ENCODE results near the gene TNFSF10. TPM values are rescaled to one million over a fixed set of nuclear protein-coding genes. Genes with fewer than 3 reads are reported as not detected.

TNFSF10 gene
- total RNA-seq, 1 donor from 2014 or later: 40.2 TPM

GRCh38 chr3:172516318-172517214 is 6.7 kb downstream of the TNFSF10 start:
- ATAC-seq: peak; percentile 98

GRCh38 chr3:172515130-172515918 is 7.9 kb downstream of the TNFSF10 start:
- no peak for ATAC-seq

- ATAC-seq: no peak
Observed at GRCh38 chr3:172514678-172515077, 8.6 kb downstream of the TNFSF10 start.

- no peak for ATAC-seq
Observed at GRCh38 chr3:172513488-172513887, 9.7 kb downstream of the TNFSF10 start.

DNA sequence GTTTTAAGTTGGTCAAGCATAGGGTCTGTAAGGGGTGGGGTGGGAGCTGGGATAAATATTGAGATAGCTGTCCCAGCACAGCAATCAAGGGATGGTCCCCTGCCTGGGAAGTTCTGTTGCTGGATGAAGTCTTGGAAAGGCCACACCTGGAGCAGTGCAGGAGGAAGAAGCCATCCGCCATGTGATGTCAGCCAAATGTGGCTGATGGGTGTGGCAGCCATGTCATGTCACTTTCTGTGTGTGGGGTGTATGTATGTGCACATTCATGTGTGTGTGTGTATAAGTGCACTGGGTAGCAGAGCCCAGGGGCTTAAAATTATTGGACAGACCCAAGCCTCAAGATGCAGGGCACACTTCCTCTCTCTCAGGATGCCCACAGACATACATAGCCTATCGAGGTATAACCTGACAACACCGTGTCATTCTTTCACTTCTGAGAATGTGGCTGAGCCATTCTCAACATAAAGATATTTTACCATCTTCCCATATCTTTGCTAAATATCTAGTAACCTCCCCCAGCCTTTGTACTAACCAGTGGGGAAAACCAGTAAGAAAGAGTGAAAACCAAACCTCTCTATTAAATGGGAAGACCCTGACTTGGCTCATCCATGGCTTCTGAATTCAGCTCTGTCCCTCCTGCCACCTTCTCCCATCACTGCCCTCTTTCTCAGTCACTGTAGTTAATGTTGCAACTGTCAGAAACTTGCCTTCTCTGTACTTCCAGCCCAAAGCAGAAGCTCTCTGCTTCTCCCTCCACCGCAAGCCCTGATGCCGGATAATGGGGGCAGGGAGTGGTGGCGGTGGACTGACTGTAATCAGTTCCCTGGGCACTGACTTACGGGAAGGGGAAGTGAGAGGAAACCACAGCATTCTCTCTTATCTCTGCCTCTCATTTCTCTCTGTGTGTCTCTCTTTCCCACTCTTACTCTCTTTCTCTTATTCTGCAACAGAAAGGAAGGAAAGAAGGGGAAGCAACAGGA is 11.2 kb downstream of the TNFSF10 start:
- peak; percentile 27 for ATAC-seq

- ATAC-seq: no peak
Observed at GRCh38 chr3:172506094-172506493, 17.1 kb downstream of the TNFSF10 start.

DNA sequence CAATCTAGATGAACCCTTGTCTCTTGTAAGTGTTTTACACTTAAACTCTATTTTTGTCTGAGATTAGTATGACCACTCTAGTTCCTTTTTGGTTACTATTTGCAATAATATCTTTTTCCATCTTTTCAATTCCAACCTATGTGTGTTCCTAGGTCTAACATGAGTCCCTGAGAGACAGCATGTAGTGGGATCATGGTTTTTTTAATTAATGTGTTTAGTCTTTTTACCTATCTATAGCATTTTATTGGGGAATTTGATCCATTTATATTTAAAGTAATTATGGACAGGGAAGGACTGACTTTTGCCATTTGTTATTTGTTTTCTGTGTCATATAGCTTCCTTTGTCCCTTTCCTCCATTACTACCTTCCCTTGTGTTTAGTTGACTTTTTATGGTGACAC is 21.7 kb downstream of the TNFSF10 start:
- ATAC-seq: no peak

- peak; percentile 62 for ATAC-seq
Observed at GRCh38 chr3:172490198-172490669, 33.0 kb downstream of the TNFSF10 start.

DNA sequence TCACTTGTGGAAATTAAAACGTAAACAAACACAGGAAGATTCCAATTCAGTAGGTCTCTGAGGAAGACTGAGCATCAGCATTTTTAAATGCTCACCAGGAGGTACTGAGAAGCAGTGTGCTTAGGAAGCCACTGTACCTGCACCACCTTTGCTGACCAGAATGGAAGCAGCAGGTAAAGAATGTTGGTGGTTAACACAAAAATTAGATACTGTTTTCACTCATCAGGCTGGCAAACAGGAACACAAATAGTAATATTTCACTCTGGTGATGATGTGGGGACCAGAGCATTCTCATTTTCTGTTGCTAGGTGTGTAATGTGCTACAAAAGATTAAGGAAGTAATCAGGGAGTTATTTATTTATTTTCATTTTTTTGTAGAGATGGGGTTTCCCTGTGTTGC is 45.1 kb downstream of the TNFSF10 start:
- no peak for ATAC-seq

DNA sequence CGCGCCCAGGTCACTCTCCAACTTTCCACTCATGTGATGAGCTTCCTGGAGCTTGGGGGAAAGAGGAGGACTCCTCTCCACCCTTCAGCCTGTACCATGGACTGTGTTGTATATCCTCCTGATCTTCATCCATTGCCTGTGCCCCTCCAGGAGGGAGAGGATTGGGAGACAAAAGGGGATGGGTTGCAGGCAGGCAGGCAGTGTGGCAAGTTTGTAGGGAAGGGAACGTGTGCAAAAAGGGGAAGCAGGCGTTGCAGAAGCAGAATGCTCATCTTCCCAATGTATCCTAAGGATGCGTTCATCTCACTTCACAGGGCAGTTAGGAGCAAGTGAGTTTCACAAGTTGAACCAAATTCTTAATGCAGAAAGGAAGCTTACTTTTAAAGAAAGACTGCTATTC is 46.9 kb downstream of the TNFSF10 start:
- peak; percentile 31 for ATAC-seq

- ATAC-seq: no peak
Observed at GRCh38 chr3:172475703-172476102, 47.5 kb downstream of the TNFSF10 start.

DNA sequence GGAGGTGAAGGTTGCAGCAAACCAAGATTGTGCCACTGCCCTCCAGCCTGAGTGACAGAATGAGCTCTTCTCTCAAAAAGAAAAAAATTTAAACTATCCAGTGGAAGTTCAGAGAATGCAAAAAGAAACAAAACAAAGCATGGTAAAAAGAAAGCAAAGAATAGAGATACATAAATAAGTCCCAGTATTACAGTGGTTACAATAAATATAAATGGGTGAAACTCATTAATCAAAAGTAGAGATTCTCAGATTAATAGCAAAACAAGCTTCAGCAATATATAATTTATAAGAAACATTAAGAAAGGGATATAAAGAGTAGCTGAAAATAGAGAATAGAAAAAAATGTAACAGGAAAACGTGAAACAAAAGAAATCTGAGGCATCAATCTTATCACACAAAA is 51.3 kb downstream of the TNFSF10 start:
- ATAC-seq: no peak

DNA sequence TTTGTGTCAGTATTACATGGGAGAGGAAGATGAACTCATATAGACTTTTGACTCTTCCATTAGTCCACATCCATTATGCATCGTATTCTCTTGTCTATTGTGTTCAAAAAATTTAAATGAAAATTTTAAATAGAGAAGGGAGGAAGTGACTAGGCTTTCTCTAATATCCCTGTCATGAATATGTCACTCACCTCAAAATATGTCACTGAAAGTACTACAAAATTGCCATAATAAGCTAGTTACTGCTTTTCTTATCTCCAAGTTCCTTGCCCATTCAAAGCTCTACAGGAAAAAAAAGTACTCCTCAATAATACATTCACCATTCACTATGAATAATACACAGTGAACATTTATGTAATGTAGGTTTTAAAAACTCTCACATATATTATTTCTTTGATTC is 52.6 kb downstream of the TNFSF10 start:
- no peak for ATAC-seq

- ATAC-seq: peak; percentile 86
Observed at GRCh38 chr3:172467170-172467824, 55.9 kb downstream of the TNFSF10 start.

- ATAC-seq: no peak
Observed at GRCh38 chr3:172466553-172467130, 56.6 kb downstream of the TNFSF10 start.

DNA sequence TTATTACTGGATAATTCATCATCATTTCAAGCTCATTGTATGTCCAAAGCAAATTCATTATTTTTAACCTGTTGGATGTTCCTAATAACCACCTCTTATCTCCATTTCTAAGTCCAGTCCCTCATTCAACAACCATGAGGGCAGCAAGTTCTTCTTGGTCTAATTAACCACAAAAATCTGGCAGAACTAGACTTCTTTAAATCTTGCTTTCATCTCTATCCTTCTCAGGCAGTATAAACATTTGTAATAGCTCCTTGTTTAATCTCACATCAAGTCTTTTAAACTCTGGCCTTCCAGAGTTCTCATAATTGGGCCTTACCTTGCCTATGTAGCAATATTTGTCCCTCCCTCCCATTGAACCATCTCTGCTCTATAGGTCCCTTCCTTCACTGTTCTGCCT is 57.9 kb downstream of the TNFSF10 start:
- ATAC-seq: no peak

- no peak for ATAC-seq
Observed at GRCh38 chr3:172464306-172464705, 58.9 kb downstream of the TNFSF10 start.

DNA sequence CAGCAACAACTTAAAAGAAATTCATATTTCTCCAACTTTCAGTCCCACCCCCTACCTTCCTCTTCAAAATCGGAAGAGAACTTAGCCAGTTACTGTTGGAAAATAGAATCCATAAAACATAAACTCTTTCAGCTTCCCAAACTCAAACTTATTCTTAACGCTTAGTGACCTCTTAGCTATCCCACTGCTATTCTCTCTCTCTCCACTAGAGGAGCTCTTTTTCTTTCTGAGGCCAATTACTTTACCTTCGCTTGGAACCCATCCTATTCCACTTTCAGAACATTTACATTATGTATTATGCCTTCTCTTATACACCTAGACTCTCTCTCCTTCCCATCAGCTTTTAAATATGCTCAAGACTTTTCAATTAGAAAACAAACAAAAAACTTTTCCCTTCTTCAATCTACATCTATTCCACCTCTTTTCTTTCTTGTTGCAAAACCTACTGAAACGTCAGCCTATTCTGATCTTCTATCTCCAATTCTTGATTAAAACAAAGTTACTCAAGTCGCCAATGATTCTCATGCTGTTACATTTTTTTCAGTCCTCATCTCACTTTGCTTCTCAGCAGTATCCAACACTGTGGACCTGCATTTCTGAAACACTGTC is 61.6 kb downstream of the TNFSF10 start:
- ATAC-seq: peak; percentile 45

DNA sequence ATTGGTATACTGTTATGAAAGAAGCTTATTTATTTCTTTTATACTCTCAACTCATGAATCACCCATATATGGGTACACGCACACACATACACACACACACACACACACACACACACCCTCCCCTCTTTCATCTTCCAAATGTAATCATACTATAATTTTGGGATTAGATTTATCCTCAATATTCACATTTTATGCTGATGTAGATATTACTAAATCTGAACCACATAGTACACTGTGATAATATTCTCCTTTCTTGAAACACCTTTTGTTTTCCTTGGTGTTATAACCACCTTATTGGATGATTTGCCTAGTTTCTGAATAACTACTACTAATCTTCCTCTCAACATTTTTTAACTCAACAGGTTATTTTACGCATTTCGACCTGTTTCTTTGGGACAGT is 66.8 kb downstream of the TNFSF10 start:
- ATAC-seq: no peak

All from esophagus mucosa (tissue), 1 donor.